ENCODE results near the gene COL19A1.
"Not testable (repeated sequence)": the region's sequence is repeated elsewhere in the genome, so short reads cannot be mapped to it uniquely, and the experiment has no call there.

Gene COL19A1

DNA sequence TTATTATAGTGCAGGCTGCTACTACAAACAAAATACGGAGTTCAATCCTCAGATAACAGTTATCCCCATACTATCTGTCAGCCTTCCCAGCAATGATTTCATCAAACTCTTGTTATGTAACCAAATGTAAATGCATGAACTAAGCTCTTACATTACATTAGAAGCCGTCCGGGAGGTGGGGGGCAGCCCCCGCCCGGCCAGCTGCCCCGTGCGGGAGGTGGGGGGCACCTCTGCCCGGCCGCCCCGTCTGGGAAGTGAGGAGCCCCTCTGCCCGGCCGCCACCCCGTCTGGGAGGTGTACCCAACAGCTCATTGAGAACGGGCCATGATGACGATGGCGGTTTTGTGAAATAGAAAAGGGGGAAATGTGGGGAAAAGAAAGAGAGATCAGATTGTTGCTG lies 99.6 kb downstream of the COL19A1 start:
- not testable (repeated sequence) for DNase-seq (ENCODE audit: low read depth in 2 of 2)

DNA sequence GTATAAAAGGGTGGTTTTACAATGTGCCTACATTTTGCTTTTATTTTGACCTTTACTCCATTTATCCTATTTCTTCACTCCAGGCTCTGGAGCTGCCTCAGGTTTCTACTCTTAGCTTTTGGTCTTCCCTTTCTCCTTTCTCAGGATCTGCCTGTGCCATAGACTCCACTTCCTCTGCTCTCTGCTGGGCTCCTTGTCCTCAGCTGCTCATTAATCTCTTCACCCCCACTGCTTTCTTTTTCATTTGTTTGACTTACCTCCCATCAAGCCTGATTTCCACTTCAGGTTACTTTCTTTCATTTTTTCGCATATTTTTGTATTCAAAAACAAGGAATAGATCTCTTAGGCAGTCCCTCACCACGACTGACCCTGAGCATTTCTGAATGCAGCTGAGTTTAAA lies 106.8 kb downstream of the COL19A1 start:
- DNase-seq (ENCODE audit: low read depth in 2 of 2), result no peak

DNA sequence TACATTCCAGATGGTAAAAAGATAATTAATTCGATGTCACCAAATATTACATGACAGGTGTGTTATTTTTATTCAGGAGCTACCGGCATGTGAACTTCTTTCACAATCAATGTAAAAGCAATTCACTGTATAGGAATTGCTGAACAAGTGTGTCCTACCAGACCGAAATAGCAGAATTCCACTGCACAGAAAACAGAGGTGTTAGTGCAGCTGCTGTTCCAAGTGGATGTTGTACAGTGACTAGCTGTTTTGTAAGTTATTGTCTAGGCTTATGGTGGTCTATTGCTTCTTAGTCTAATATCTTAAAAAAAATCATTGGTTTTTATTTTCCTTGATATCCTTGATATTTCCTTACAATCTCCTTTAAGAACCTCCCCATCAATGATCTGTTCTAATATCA lies 107.4 kb downstream of the COL19A1 start:
- DNase-seq (ENCODE audit: low read depth in 2 of 2), result no peak

DNA sequence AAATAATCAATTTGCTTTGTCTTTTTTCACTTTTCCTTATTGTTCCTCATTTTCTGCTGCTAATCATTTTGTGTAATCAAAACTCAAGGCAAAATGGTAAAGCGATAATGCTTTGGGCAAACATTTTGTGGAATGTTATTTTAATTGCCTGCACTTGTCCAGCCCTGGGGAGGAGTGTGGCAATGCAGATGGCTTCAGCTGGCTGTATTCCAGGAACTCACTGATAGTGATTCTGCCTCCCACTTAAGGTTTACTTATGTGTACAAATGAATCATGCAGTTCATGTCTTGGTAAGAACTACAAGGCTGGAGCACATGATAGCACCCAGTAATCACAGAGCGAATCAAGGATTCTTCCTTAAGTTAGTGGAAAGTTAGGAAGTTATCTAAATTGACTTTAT lies 107.8 kb downstream of the COL19A1 start:
- DNase-seq (ENCODE audit: low read depth in 2 of 2), result no peak

DNA sequence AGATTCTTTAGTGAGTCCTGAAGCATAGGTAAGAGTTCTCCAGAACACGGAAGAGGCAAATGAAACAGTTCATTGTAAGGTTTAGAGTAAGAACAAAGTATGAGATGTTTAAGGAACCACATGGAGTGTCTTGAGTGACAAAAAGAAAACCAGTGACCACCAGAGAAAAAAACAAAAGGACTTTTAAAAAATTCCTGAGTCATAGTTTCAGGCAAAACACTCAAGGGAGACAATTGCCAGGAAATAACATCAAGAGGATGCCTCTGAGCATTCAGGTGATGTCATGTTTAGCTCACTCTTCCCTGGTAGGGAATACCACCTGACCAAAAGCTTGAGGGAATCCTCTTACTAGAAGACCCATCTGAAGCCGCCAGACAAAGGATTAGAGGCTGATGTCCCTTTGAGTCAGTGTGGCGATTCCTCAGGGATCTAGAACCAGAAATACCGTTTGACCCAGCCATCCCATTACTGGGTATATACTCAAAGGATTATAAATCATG lies 110.3 kb downstream of the COL19A1 start:
- DNase-seq (ENCODE audit: low read depth in 2 of 2), result no peak

DNA sequence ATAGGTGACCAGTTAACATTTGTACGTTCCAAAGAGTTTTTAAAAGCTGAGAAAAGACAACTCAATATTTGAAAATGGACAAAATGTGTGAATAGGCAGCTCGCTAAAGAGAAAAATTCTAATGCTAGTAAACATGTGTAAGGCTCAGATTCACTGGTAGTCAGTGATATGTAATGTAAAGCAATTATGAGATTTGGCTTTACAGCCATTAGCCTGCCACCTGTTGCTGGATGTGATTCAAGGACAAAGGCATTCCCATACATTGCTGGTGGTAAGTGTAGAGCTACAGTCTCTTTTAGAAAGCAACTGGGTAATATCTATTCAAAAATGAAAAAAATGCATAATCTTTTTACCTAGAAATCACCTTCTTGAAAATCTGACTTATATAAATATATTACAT lies 114.3 kb downstream of the COL19A1 start:
- no peak for DNase-seq (ENCODE audit: low read depth in 2 of 2)

DNA sequence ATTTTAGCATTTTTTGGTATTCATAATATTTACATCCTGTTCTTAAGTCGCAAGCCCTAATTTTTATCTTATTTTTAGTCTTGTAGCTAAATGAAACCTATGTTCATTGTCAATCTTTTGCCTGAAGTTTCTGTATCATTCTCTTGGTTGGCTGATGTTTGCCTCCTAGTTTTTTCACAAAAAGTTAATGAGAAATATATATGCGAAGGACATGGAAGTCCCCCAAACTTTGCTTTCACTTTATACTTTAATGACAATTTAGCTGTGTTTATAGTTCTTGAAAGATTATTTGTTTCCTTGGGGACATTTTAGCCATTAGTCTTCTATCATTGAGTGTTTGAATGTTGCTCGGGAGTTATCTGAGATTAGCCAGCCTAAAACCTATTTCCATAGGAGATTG lies 118.2 kb downstream of the COL19A1 start:
- DNase-seq (ENCODE audit: low read depth in 2 of 2), result no peak

DNA sequence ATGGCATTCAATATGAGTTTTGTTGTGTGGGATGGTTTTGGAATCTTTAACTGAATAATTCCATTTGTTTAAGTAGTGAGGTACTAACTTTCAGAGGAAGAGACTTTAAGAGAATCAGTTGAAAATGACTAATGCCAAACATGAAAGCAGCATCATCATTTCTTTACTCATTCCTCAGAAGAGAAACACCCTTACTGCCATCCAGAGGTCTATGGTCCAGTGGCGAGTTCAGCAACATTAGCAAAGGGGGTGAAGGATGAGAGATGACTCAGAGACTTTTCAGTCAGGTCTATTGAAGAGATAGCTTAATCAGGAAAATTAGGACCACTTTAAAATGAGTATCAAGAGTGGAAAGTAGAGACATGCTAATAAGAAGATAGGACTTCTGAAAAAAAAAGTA lies 118.8 kb downstream of the COL19A1 start:
- no peak for DNase-seq (ENCODE audit: low read depth in 2 of 2)

DNA sequence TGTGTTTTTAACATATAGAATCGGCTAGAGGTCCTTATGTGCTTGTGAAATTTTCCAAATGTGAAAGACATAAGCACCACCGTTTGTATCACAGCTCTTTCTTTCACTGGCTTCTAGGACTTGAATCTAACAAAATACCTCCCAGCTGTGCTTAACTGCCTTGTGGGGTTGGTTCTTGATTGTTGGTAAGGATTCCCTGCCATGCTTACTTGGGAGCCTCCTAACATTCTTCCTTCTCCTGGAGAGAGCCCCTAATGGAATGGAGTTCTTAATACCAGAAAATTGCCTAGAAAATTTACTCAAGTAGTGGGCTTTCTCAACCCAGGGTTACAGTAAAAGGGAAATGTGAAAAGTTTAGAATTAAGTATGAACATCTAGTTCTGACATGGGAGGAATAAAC lies 121.2 kb downstream of the COL19A1 start:
- DNase-seq (ENCODE audit: low read depth in 2 of 2), result no peak

DNA sequence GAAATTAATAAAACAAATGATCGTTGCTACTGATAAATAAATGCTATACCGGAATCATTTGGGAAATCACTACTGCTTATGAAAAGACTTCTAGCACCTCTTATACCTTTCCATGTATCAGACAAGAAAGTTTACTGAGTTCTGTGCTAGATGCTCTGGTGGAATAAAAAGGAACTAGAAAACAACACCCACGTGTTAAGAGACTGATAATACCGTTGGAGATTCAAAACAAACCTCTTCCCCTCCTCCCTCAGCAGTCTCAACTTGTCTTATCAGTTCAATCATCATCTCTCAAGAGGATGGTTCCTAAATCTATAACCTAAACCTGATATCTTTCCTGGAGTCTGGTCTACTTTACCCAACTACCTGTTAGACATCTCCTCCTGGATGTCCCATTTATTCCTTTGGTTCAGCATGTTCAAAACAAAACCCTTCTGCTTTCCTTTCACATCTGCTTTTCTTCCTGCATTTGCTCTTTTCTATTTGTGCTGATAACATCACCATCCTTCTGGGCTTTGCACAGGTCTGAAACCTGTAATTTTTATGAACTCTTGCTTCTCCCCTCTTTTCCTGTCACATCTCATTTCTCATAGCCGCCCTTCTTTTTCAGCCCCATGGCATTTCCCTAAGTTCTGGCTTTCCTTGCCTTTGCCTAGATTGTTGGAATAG lies 122.2 kb downstream of the COL19A1 start:
- no peak for DNase-seq (ENCODE audit: low read depth in 2 of 2)

DNA sequence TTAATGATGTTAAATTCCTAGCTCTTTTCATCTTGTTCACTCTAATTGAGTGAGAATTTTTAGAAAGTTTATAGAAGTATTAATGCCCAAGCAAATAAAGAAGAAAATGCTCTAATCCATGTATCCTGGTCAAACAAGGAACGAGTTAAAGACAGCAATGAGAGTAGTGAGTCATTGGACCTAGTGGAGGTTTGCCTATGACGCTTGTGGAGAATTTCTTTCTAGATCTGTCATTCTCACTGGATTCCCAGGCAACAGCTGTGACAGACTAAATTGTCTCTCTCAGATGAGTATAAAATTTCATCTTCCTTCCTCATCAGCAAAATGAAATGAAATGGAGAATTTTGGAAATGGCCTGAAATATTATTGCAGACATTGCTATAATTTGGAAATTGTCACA lies 127.9 kb downstream of the COL19A1 start:
- DNase-seq (ENCODE audit: low read depth in 2 of 2), result no peak

DNA sequence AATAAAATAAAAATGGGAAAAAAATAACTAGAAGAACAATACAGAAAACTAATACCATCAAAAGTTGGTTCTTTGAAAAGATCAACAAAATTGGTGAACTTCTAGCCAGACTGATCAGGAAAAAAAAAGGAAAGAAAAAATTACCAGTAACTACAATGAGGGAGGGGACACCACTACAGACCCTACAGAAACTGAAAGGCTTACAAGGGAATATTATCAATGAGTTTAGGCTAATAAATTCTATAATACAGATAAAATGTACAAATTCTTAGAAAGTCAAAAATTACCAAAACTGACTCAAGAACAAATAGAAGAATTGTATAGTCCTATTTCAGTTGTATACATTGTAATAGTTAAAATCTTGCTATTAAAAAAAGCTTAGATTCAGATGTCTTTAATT lies 141.8 kb downstream of the COL19A1 start:
- no peak for DNase-seq (ENCODE audit: low read depth in 2 of 2)

DNA sequence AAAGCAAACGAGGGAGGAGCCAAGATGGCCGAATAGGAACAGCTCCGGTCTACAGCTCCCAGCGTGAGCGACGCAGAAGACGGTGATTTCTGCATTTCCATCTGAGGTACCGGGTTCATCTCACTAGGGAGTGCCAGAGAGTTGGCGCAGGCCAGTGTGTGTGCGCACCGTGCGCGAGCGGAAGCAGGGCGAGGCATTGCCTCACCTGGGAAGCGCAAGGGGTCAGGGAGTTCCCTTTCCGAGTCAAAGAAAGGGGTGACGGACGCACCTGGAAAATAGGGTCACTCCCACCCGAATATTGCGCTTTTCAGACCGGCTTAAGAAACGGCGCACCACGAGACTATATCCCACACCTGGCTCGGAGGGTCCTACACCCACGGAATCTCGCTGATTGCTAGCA lies 144.0 kb downstream of the COL19A1 start:
- not testable (repeated sequence) for DNase-seq (ENCODE audit: low read depth in 2 of 2)

DNA sequence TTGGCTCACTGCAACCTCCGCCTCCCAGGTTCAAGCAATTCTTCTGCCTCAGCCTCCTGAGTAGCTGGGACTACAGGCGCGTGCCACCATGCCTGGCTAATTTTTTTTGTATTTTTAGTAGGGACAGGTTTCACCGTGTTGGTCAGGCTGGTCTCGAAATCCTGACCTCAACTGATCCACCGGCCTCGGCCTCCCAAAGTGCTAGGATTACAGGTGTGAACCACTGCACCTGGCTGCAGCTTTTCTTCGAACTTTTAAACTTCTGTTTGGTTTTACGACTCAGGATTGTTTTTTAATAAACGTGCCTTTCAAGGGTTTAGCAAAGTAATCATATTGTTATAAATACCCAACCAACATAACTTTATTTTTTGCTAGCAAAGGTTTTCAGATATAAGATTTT lies 156.8 kb downstream of the COL19A1 start:
- DNase-seq (ENCODE audit: low read depth in 2 of 2), result not testable (repeated sequence)

DNA sequence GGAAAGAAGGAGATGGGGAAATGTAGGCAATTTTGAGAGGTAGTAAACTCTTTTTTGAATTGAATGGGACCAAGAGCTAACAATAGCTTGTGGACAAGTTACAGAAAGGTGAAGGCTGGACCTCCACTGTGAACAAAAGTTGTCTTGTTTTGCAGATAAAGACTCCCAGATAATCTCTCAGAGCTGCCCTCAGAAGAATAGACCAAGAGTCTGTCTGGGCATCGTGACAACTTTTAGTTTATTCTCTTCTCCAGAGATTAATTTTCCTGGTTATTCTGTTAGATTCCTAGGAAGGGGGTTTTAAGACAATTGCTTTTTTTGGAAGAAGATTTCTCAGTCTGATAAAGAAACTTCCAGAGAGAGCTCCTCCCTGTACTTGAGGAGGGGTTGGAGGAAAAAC lies 161.9 kb downstream of the COL19A1 start:
- no peak for DNase-seq (ENCODE audit: low read depth in 2 of 2)

DNA sequence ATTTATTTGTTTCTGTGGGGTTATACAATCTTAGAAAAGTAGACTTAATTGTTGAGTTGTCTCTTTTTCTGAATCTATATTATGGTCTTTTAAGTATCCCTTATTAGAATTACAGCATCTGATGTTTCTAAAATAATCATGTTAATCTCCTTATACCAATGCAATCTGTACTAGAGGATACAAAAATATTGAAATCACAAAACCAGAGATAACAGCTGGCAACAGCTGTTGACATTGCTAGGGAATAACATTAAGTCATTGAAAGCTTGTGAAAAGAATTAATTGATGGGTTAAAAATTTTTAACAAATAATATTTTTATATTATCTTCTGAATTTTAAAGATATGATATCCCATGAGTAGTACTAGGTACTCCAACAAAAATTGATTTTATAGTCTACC lies 162.6 kb downstream of the COL19A1 start:
- no peak for DNase-seq (ENCODE audit: low read depth in 2 of 2)

DNA sequence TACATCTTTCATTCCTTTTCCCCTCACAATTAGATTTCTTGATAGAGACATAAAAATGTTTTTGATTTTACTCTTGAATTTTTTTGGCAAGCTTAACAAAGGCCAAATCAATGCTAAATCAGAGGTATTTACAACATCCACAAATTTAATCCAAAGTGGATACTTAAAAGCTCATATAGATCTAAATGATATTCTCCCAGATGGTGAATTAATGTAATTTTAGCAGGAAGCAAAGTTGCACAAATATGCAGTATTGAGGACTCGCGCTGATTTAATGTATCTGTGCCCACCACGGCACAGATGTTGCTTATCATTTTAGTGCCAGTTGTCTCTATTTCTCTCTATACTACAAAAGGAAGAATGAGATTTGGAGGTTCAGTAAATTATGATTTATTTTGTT lies 167.4 kb downstream of the COL19A1 start:
- DNase-seq (ENCODE audit: low read depth in 2 of 2), result no peak

DNA sequence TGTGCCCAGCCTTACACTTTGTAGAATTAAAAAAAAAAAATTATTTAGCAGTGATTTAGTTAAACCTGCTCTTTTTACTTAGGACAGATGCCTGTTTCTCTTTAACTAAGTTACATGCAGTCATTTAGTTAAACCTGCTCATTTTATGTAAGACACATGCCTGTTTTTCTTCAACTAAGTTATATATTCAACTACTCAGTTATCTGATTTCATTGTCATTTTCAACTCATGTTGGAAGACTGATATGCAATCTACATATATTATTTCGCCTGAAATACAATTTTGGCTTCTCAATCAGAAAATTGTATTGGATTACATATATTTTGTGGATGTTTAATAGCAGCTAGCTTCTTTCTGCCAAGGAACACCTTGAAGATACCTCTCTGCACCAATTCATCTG lies 171.1 kb downstream of the COL19A1 start:
- no peak for DNase-seq (ENCODE audit: low read depth in 2 of 2)

DNA sequence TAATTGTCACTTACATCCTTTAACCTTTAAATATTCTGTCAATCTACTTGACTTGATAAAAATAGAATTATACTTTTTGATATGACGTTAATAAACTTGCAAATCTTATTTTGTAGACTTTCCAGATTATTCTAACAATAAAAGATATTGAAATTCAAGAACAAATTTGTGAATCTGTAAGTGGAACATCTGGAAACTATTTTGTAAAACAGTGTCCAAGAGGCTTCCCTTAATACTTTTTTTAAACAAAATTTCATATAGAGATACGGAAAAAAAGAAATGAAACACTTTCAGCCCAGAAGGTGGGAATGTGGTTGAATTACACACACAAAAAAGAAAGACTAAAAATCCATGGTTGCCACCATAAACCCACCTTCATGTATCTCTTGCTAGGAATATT lies 174.4 kb downstream of the COL19A1 start:
- no peak for DNase-seq (ENCODE audit: low read depth in 2 of 2)

DNA sequence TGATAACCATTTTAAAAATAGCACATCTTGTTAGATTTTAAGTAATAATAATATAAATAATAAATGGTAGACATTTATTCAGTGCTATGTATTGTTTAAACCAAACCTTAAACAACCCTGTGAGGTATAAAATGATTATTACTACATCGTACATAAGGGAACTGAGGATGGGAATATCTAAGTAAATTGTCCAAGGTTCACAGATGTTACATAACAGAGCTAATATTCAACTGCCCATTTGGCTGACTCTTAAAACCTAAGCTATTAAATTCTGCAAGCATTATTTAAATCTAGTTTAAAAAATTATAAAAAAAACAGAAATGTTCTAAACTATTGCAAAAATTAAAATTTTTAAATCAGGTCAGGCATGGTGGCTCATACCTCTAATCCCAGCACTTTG lies 175.1 kb downstream of the COL19A1 start:
- no peak for DNase-seq (ENCODE audit: low read depth in 2 of 2)

DNA sequence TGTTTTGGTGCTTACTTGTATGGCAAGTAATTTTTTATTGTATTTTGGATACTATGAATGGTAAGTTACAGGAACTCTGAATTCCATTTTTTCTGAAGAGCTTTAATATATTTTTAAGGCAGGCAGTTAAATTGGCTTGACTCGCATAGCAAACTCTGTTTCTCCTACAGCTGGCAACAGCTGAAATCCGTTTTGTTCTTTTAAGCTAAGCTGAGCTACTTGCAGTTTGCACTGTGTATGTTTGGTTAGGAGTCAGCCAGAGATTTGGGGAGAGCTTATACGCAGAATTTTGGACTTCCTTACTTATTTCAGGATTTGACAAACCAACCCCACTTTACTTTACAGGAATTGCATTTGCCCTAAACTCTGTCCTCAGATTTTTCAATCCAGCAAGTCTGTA lies 179.1 kb downstream of the COL19A1 start:
- no peak for DNase-seq (ENCODE audit: low read depth in 2 of 2)

DNA sequence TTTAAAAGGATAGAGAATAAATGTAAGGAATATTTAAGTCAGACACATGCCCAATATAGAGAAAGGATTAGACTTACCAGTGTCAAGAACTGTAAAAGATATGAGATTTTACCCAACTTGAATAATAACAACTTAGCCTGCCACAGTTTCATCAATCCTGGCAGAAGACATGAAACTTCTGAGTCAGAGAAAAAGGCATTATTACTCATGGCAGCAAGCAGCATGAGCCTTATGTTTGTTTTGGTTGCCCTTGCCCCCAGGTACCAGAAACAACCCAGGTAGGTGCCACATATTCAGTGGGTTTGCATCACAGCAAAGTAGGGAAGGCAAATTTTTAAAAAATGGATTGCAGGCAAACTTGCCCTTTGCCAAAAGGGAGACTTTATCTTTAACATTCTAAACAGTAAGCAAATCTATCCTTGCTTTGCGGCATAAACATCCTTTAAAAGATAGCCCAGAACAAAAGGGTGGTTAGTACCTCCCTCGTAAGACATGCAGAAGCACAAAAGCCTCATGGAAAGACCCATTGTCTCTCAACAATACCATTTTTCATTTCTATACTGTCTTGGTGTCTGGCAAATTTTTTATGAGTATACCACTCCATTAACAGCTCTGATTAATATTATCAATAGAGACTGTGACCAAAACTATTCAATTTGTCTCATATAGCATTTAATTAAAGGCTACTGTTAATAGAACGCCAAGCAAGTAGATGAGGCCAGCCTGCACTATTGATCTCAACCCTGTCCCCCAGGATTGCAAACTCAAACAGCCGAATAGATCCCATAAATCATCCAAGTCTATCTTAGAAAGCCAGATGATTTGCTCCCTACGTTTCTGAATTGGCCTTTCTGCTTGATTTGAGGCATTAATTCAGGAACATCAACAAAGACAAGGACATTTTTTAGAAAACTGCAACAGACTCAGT lies 185.1 kb downstream of the COL19A1 start:
- DNase-seq (ENCODE audit: low read depth in 2 of 2), result no peak

DNA sequence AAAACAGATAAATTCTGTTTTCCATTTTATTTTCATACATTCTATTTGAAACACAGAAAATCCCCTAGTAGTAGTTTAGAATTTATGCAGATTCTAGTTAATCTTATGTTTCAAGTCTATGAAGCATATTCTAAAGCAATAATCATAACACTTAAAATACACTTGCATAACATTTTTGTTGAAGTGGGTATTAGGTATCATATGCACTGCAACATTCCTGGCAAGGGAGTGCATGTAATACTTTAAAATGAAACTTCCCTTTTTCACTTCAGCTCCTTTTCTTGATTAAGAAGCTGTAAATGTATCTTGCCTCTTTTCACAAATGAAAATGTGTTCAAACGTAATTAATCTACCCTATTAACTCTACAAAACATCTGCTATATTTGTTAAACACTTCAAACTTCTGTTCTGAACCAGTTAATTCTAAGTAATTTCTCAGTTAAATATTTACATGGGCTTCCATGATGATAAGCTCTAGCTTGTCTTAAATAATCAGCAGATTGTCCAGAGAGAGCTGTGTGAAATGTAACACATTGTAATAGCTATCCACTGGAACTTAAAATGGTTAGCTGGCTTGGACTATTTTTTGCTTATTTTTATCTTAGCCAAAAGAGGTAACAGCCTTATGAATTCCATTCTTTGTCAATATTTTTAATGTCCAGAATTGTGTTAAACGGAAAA lies 192.8 kb downstream of the COL19A1 start:
- DNase-seq (ENCODE audit: low read depth in 2 of 2), result no peak
